ENCODE data around the gene TOP2B.

TOP2B gene

GRCh38 chr3:25558121-25558520, 106.6 kb downstream of the TOP2B start:
- Histone ChIP-seq H3K4me1 (ENCODE audit: control insufficient read depth, insufficient read depth, low read length) (no peaks in the 10 kb centered on the region), H3K9ac (ENCODE audit: low read length) (no peak overlapping the region), H3K27ac (ENCODE audit: low read depth, low read length) (no peak overlapping the region), H3K27me3 (ENCODE audit: control insufficient read depth, insufficient read depth, low read length) (no peaks in the 10 kb centered on the region), H3K36me3 (ENCODE audit: control insufficient read depth, insufficient read depth, low read length) (no peaks in the 10 kb centered on the region), H3K4me3 (ENCODE audit: low read length) (no peak overlapping the region)

GRCh38 chr3:25557694-25558093, 107.0 kb downstream of the TOP2B start:
- Histone ChIP-seq H3K27me3 (ENCODE audit: control insufficient read depth, insufficient read depth, low read length) (no peaks in the 10 kb centered on the region), H3K27ac (ENCODE audit: low read depth, low read length) (no peak overlapping the region), H3K4me3 (ENCODE audit: low read length) (no peak overlapping the region), H3K36me3 (ENCODE audit: control insufficient read depth, insufficient read depth, low read length) (no peaks in the 10 kb centered on the region), H3K4me1 (ENCODE audit: control insufficient read depth, insufficient read depth, low read length) (no peaks in the 10 kb centered on the region), H3K9ac (ENCODE audit: low read length) (no peak overlapping the region)

DNA sequence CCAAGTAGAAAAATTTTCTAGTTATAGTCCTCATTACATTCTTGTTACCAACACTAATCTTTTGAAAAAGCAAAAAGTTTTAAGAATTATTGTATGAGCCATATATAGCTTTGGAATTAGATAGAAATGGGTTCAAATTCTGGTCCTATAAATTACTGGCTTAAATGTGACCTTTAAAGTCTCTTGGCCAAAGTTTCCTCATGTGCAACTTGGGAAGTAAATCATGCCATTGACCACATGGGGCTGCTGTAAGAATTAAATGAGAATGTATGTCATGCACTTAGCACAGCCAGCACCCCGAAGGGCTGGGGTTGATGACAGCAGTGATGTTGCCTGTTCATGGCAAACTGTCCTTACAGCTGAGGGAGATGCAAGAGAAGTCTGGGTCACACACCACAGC, 108.3 kb downstream of the TOP2B start:
- H3K36me3 ChIP-seq (ENCODE audit: control insufficient read depth, insufficient read depth, low read length) = no peaks in the 10 kb centered on the region
- H3K9ac ChIP-seq (ENCODE audit: low read length) = no peak overlapping the region
- no peak overlapping the region for H3K27ac ChIP-seq (ENCODE audit: low read depth, low read length)
- H3K4me1 ChIP-seq (ENCODE audit: control insufficient read depth, insufficient read depth, low read length) = no peaks in the 10 kb centered on the region
- no peaks in the 10 kb centered on the region for H3K27me3 ChIP-seq (ENCODE audit: control insufficient read depth, insufficient read depth, low read length)
- no peak overlapping the region for H3K4me3 ChIP-seq (ENCODE audit: low read length)

DNA sequence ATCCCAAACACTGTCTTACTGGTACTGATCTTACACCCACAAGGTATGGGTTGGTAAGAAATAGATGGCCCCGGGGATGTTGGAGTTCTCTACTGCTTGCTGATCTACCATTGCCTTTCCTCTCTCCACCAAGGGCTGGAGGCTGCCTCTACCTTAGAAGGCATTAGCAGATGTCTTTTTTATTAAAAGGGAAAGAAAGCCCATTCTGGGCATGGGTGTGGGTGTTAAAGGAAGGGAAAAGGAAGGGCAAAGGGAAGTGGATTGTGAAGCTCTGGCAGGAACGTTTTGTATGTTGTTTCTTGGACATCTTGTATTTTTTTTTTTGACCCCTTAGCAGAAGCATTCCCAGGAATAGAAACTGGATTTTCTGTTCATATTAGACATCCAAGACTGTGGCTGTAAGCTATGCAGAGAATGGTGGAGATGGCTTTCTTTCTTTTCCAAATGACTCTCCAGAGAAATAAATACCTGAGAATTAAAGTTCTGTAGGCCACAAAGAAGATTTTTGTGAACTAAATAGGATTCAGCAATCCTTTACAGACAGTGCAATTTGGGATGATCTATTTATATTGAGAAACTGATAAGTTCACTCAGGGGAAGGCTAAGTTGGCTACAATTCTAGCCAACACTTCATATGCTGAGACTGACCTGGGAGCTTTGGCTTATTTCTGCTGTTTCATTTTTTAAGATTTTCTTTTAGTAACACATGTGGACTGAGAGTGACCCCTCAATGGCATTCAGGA, 108.8 kb downstream of the TOP2B start:
- no peak overlapping the region for H3K27ac ChIP-seq (ENCODE audit: low read depth, low read length)
- H3K36me3 ChIP-seq (ENCODE audit: control insufficient read depth, insufficient read depth, low read length) = no peaks in the 10 kb centered on the region
- no peaks in the 10 kb centered on the region for H3K27me3 ChIP-seq (ENCODE audit: control insufficient read depth, insufficient read depth, low read length)
- H3K4me3 ChIP-seq (ENCODE audit: low read length) = no peak overlapping the region
- H3K9ac ChIP-seq (ENCODE audit: low read length) = no peak overlapping the region
- no peaks in the 10 kb centered on the region for H3K4me1 ChIP-seq (ENCODE audit: control insufficient read depth, insufficient read depth, low read length)

- H3K4me3 ChIP-seq (ENCODE audit: low read length) = no peak overlapping the region
- H3K36me3 ChIP-seq (ENCODE audit: control insufficient read depth, insufficient read depth, low read length) = no peaks in the 10 kb centered on the region
- H3K9ac ChIP-seq (ENCODE audit: low read length) = no peak overlapping the region
- no peak overlapping the region for H3K27ac ChIP-seq (ENCODE audit: low read depth, low read length)
- no peaks in the 10 kb centered on the region for H3K27me3 ChIP-seq (ENCODE audit: control insufficient read depth, insufficient read depth, low read length)
- H3K4me1 ChIP-seq (ENCODE audit: control insufficient read depth, insufficient read depth, low read length) = no peaks in the 10 kb centered on the region
Observed at GRCh38 chr3:25554376-25554775, 110.3 kb downstream of the TOP2B start.

DNA sequence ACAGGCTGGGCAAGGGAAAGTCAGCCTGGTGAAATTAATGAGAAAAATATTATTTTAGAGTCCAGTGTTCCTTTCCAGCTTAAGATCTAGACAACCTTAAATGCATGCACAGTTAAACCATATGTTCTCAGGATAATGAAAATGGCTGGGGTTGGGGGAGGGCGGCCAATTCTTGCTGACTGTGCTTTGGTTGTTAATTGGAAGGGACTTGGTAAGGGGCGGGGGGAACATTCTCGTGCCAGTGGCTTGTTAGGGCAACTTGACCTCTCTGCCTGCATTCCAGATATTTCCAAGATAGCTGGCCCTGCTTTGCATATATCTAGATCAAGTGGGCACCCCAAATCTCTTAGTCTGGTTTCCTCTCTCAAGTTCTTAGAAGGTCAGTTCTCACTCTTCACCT, 112.5 kb downstream of the TOP2B start:
- Histone ChIP-seq H3K9ac (ENCODE audit: low read length) (no peak overlapping the region), H3K4me3 (ENCODE audit: low read length) (no peak overlapping the region), H3K4me1 (ENCODE audit: control insufficient read depth, insufficient read depth, low read length) (no peaks in the 10 kb centered on the region), H3K27me3 (ENCODE audit: control insufficient read depth, insufficient read depth, low read length) (no peaks in the 10 kb centered on the region), H3K27ac (ENCODE audit: low read depth, low read length) (no peak overlapping the region), H3K36me3 (ENCODE audit: control insufficient read depth, insufficient read depth, low read length) (no peaks in the 10 kb centered on the region)

GRCh38 chr3:25548836-25549235, 115.9 kb downstream of the TOP2B start:
- Histone ChIP-seq H3K27me3 (ENCODE audit: control insufficient read depth, insufficient read depth, low read length) (no peaks in the 10 kb centered on the region), H3K9ac (ENCODE audit: low read length) (no peak overlapping the region), H3K27ac (ENCODE audit: low read depth, low read length) (no peak overlapping the region), H3K36me3 (ENCODE audit: control insufficient read depth, insufficient read depth, low read length) (no peaks in the 10 kb centered on the region), H3K4me3 (ENCODE audit: low read length) (no peak overlapping the region), H3K4me1 (ENCODE audit: control insufficient read depth, insufficient read depth, low read length) (no peaks in the 10 kb centered on the region)

DNA sequence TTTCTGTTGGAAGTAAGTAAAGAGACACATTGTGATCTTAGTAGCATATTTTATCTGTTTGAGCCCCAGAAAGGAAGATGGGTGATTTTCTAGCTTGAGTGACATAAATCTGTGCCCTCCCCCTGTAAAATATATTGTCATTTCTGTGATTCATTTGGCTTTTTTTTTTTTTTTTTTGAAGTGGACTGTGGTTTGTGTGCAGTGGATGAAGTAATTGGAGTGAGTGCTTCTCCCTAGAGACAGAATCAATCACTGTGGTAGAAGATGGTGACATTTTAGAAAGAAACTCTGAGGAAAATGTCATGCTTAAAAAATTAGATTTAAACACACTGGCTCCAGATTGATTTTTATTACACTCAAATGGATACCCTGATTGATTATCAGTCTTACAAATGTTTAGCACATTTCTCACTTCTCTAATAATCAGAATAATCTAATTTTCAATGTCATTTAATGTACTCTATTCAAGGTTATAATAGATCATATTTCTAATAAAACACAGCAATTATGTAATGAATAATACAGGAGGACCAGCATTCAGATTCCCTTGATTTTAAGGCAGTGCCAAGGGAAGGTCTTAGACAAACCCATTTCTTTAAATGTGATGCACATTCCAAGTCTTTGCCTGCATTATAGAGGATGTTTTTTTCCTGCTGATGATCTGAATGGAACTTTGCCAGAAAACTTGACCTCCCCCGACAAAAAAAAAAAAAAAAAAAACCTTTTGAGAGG, 116.6 kb downstream of the TOP2B start:
- Histone ChIP-seq H3K27ac (ENCODE audit: low read depth, low read length) (no peak overlapping the region), H3K4me1 (ENCODE audit: control insufficient read depth, insufficient read depth, low read length) (no peaks in the 10 kb centered on the region), H3K4me3 (ENCODE audit: low read length) (no peak overlapping the region), H3K27me3 (ENCODE audit: control insufficient read depth, insufficient read depth, low read length) (no peaks in the 10 kb centered on the region), H3K9ac (ENCODE audit: low read length) (no peak overlapping the region), H3K36me3 (ENCODE audit: control insufficient read depth, insufficient read depth, low read length) (no peaks in the 10 kb centered on the region)

All from rectal smooth muscle tissue (tissue), 1 donor.